Spleen (tissue), 11 donors: ENCODE results near the gene IGF1R. TPM values are rescaled to one million over a fixed set of nuclear protein-coding genes. Genes with fewer than 3 reads are reported as not detected.

Source experiments
- DNase-seq: peaks from one replicate; pipeline ENCODE4 v3.0.0-alpha.2; 2020
- H3K27ac ChIP-seq, 8 donors: fragments of 200-600 bp; sonication (generic) in 7 of 8; 1 replicate in 4 of 8; 2 replicates in 4 of 8; pipeline versions ENCODE4 v1.5.0 to v1.8.0; 2016 to 2021; ENCODE audit warnings: inconsistent platforms in 4 of 8, mild to moderate bottlenecking in 4 of 8, moderate library complexity in 1 of 8
- H3K27me3 ChIP-seq, 7 donors: fragments of 200-600 bp; sonication (generic) in 6 of 7; replicated peaks in 1 of 7; 1 replicate in 4 of 7; 2 replicates in 3 of 7; pipeline versions ENCODE4 v1.5.0 to v1.8.0; 2016 to 2021; ENCODE audit warnings: inconsistent platforms in 3 of 7, mild to moderate bottlenecking in 1 of 7
- H3K36me3 ChIP-seq, 6 donors: fragments of 200-600 bp; sonication (generic) in 5 of 6; 1 replicate in 4 of 6; 2 replicates in 2 of 6; pipeline versions ENCODE4 v1.5.0 to v1.8.0; 2016 to 2021; ENCODE audit warnings: inconsistent platforms in 2 of 6
- H3K4me1 ChIP-seq, 6 donors: fragments of 200-600 bp; sonication (generic) in 5 of 6; 1 replicate in 3 of 6; 2 replicates in 3 of 6; pipeline versions ENCODE4 v1.5.0 to v1.8.0; 2016 to 2021; ENCODE audit warnings: inconsistent platforms in 3 of 6
- H3K4me3 ChIP-seq, 8 donors: fragments of 200-600 bp; sonication (generic) in 7 of 8; 1 replicate in 4 of 8; 2 replicates in 4 of 8; pipeline versions ENCODE4 v1.5.0 to v1.8.0; 2016 to 2021; ENCODE audit warnings: inconsistent platforms in 4 of 8, mild to moderate bottlenecking in 4 of 8, moderate library complexity in 2 of 8
- H3K9me3 ChIP-seq, 8 donors: fragments of 200-600 bp; sonication (generic) in 7 of 8; 1 replicate in 4 of 8; 2 replicates in 4 of 8; pipeline versions ENCODE4 v1.5.0 to v1.8.0; 2016 to 2021; ENCODE audit warnings: inconsistent platforms in 4 of 8
- CTCF ChIP-seq, 11 experiments: fragments of 200-600 bp in 7 of 11; fragments of 450-650 bp in 4 of 11; sonication (generic) in 4 of 11; IDR thresholded peaks in 8 of 11; conservative IDR thresholded peaks in 3 of 11; 1 replicate in 7 of 11; 2 replicates in 4 of 11; pipeline versions ENCODE4 v1.4.0 to v1.8.0; 2016 to 2021; ENCODE audit warnings: antibody characterized with exemption in 11 of 11, inconsistent platforms in 4 of 11, mild to moderate bottlenecking in 1 of 11
- POLR2A ChIP-seq, 3 donors: fragments of 450-650 bp; IDR thresholded peaks; one replicate each; pipeline ENCODE4 v1.5.1; 2017; ENCODE audit warnings: antibody characterized with exemption in 3 of 3, mild to moderate bottlenecking in 1 of 3
- POLR2AphosphoS5 ChIP-seq, 3 donors: sonication (generic); formaldehyde crosslinking; IDR thresholded peaks; one replicate each; pipeline ENCODE4 v1.5.1; 2017; ENCODE audit warnings: antibody characterized with exemption in 3 of 3
- WGBS, 5 donors: extraction: QIAGEN DNeasy Blood & Tissue Kit in 3 of 5; methylation state at CpG; one replicate each; pipeline versions ENCODE4 v1.1.5 to v1.1.7; 2013 to 2018; 5-methylcytosine and 5-hydroxymethylcytosine counted together
- intact Hi-C: fragments of 100-400 bp; cut with DNase I; formaldehyde crosslinking; loops from one replicate; pipeline ENCODE4 v1.15.0; 2023; ENCODE audit warnings: low total_unique reads
- polyA plus RNA-seq, 3 donors: library from polyadenylated mRNA; stranded (reverse); fragments of 200-250 nt; gene quantifications; one replicate each; pipeline ENCODE4 v1.2.1, GENCODE V29; 2013
- total RNA-seq, 7 donors: library from RNA; depleted of rRNA in 3 of 7; stranded (reverse); fragments of >200 nt in 3 of 7; fragmentation: NEBNext Ultra II Directional in 4 of 7; extraction: Animal tissue kit (Norgen Biotek cat#: 25700) in 4 of 7; gene quantifications; one replicate each; pipeline versions ENCODE4 v1.1.0 to v1.2.1, GENCODE V29; 2016 to 2021
- donor health status: healthy with polysubstance abuse.
- donor health status: DM: no; HTN: no; CAD: no; lungs with moderate emphysema.
- donor health status: DM: no; HTN: no; CAD: no.
- donor health status: Bipolar disorder and iron deficiency.
- donor health status: healthy.
- donor health status: DM: no; HTN: no; CAD: no.
- donor health status: DM: yes; HTN: yes; CAD: no.

Gene IGF1R
- total and polyA plus RNA-seq, 10 donors, result 1.1 to 104 (median 53.1) TPM

- no peaks in the 10 kb centered on the region for H3K9me3 ChIP-seq
- H3K27ac ChIP-seq, result no peak overlapping the region
- no peaks in the 10 kb centered on the region for H3K36me3 ChIP-seq
- intact Hi-C loops, result no loop called here
- peaks cover 0 to 40% (median 8%) of the 10 kb centered on the region in 6 donors for H3K4me1 ChIP-seq
- no peak for DNase-seq
- no peak for TF ChIP-seq POLR2AphosphoS5 (IDR thresholded peaks at IDR 0.05)
- WGBS, 5 donors, result 79 to 93% (median 84%) methylated on average over 2 of the region's 2 CpGs
- no peak overlapping the region for H3K4me3 ChIP-seq
- H3K27me3 ChIP-seq, result no peaks in the 10 kb centered on the region
Measured at GRCh38 chr15:98755781-98756180, 107.4 kb downstream of the IGF1R start.

- 35 to 70% (median 62%) methylated on average over 8 of the region's 8 CpGs for WGBS, 5 donors
- Histone ChIP-seq H3K27me3 (no peaks in the 10 kb centered on the region), H3K9me3 (no peaks in the 10 kb centered on the region), H3K4me1 (peaks cover 0 to 47% (median 8%) of the 10 kb centered on the region in 6 donors), H3K4me3 (no peak overlapping the region), H3K27ac (no peak overlapping the region), H3K36me3 (no peaks in the 10 kb centered on the region)
- DNase-seq, result no peak
- intact Hi-C loops, result no loop called here
- TF ChIP-seq POLR2AphosphoS5 (IDR thresholded peaks at IDR 0.05) (no peak), CTCF (IDR thresholded peaks at IDR 0.05 in 8 of 11, conservative IDR thresholded peaks at IDR 0.05 in 3 of 11) (no peak), POLR2A (IDR thresholded peaks at IDR 0.05) (no peak)
Measured at GRCh38 chr15:98758224-98758623, 109.9 kb downstream of the IGF1R start.

- 69 to 78% (median 73%) methylated on average over 3 of the region's 3 CpGs for WGBS, 5 donors
- no peaks in the 10 kb centered on the region for H3K27me3 ChIP-seq
- intact Hi-C loops, result no loop called here
- H3K27ac ChIP-seq, result no peak overlapping the region
- no peak overlapping the region for H3K4me3 ChIP-seq
- TF ChIP-seq CTCF (IDR thresholded peaks at IDR 0.05 in 8 of 11, conservative IDR thresholded peaks at IDR 0.05 in 3 of 11), result no peak
- no peak for TF ChIP-seq POLR2A (IDR thresholded peaks at IDR 0.05)
- no peak for TF ChIP-seq POLR2AphosphoS5 (IDR thresholded peaks at IDR 0.05)
- H3K9me3 ChIP-seq, result no peaks in the 10 kb centered on the region
- H3K4me1 ChIP-seq, result peaks cover 0 to 38% (median 9%) of the 10 kb centered on the region in 6 donors
- DNase-seq, result no peak
- H3K36me3 ChIP-seq, result no peaks in the 10 kb centered on the region
Measured at GRCh38 chr15:98759277-98759676, 110.9 kb downstream of the IGF1R start.

- no peak for TF ChIP-seq CTCF (IDR thresholded peaks at IDR 0.05 in 8 of 11, conservative IDR thresholded peaks at IDR 0.05 in 3 of 11)
- no peak for TF ChIP-seq POLR2AphosphoS5 (IDR thresholded peaks at IDR 0.05)
- Histone ChIP-seq H3K4me3 (no peak overlapping the region), H3K27ac (no peak overlapping the region), H3K36me3 (no peaks in the 10 kb centered on the region), H3K27me3 (no peaks in the 10 kb centered on the region), H3K4me1 (peaks cover 0 to 28% (median 5%) of the 10 kb centered on the region in 6 donors), H3K9me3 (no peaks in the 10 kb centered on the region)
- WGBS, 5 donors, result 72 to 88% (median 84%) methylated on average over 9 of the region's 9 CpGs
- intact Hi-C loops, result no loop called here
- DNase-seq, result no peak
Measured at GRCh38 chr15:98760112-98760826, 111.9 kb downstream of the IGF1R start.
